Measurements from ENCODE around the gene RNF166.
"Not testable (repeated sequence)": the region's sequence is repeated elsewhere in the genome, so short reads cannot be mapped to it uniquely, and the experiment has no call there.

Gene RNF166

DNA sequence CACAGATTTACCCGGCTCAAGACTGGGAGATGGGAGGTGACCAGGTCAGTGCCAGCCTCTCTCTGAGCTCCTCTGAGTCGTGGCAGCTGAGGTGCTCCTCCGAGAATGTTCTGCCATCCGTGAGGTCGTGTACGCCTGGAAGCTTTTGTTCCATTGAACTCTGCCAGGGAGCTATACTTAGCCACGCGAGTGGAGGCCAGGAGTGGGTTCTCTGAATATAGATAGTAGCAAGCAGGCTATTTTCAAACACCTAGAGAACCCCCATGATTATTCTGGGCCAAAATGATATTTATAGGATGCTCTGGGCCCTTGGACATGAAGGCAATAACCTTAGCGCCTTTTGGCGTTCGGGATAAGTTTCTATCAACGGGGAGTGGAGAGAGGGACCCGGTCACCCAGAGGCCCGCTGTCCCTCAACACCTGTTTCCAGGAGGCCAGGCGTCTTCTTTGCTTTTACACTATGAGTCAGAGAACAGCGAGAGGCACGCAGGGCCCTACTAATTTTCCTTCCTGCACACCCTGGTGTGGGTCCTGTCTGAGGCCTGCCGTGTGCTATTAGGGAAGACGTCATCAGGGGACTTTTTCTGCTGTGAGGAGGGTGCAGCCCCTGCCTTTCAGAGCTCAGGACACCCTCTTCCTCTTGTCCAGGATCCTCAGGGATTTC, 32.4 kb downstream of the RNF166 start:
- no peak for DNase-seq (ENCODE audit: low spot score)

DNA sequence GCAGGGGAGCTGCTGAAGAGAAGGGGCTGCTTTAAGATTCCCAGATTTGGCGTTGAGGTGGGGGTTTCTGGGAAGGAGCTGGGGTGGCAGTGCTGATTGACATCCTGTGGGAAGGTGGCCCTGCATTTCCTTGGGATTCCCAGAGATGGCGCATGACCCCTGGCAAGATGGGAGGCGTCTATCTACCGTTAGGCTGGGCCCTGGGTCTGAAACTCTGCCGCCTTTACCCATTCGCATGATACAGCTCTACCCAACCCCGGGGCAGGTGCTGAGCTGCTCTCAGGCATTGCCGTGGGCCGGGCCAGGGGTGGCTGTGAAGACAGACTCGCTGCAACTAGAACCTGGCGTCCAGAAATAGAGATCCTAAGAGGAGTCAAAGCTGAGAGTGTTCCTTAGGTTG, 33.4 kb downstream of the RNF166 start:
- peak; percentile 74 for DNase-seq (ENCODE audit: low spot score)

DNA sequence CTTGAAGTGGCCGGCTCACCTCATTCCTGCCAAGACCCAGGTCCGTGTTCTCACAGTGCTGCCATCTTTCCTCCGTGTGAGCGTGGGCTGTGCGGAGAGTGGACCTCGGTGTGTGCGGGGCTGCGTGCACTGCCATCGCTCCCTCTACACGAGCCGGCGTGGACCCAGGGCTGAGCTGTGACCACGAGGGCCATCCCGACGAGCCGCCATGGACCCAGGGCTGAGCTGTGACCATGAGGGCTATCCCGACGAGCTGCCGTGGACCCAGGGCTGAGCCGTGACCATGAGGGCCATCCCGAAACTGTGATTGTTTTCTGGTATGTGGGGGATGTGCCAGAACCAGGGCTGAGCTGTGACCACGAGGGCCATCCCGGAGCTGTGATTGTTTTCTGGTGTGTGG, 34.4 kb downstream of the RNF166 start:
- no peak for DNase-seq (ENCODE audit: low spot score)

DNA sequence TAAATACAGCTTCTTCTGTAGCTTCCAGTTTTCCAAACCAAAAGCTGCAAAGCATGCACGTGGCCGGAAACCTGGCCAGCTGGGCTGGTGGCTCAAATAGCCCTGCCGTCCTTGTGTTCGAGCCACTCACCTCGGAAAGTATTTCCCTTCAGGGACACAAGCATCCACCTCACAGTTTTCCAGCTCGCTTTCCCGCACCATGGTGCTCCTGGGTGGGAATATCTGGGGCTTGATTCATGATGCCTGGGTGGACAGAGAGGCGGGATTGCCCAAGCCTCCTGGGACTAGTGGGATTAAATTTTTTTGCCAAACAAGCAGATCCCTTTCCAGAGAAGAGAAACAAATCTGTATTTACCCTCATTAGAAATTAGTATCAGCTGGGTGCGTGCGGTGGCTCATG, 36.2 kb downstream of the RNF166 start:
- DNase-seq (ENCODE audit: low spot score): no peak

DNA sequence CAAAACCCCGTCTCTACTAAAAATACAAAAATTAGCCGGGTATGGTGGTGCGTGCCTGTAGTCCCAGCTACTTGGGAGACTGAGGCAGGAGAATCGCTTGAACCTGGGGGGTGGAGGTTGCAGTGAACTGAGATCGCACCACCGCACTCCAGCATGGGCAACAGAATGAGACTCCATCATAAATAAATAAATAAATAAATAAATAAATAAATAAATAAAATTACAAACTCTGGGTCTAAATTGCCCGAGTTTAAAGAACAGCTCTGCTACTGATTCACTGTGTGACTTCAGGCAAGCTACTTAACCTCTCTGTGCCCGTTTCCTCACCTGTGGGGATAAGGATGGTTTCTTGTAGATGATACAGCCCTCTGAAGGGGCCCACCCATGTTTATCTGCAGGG, 36.7 kb downstream of the RNF166 start:
- DNase-seq (ENCODE audit: low spot score): not testable (repeated sequence)

DNA sequence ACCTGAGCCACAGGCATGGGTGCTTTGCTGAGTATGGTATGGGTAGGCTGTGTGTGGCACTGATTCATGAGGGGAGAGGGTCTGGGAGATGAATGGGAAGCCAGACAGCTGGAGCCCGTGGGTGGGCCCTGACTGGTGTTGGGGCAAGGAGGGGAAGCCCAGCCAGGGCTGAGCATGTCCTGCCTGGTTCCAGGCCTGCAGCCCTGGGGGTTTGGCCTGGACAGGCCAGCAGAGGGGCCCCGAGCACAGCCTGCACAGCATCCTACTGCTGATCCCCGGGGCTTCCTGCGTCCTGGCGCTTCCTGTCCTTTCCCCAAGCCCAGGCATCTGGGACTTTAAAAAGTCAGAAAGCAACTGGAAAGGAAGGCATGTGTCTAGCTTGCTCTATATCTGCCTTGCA, 38.7 kb downstream of the RNF166 start:
- no peak for DNase-seq (ENCODE audit: low spot score)

DNA sequence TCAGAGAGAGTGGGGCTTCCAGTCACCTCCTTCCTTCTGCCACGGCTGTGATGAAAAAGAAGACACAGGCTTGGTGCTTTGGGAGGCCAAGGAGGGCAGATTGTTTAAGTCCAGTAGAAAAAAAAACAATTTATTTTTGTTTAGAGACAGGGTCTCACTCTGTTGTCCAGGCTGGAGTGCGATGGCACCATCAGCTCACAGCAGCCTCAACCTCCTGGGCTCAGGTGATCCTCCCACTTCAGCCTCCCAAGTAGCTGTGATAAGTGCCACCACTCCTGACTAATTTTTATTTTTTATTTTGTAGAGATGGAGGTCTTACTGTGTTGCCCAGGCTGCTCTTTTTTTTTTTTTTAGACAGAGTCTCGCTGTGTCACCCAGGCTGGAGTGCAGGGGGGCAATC, 40.6 kb downstream of the RNF166 start:
- no peak for DNase-seq (ENCODE audit: low spot score)

DNA sequence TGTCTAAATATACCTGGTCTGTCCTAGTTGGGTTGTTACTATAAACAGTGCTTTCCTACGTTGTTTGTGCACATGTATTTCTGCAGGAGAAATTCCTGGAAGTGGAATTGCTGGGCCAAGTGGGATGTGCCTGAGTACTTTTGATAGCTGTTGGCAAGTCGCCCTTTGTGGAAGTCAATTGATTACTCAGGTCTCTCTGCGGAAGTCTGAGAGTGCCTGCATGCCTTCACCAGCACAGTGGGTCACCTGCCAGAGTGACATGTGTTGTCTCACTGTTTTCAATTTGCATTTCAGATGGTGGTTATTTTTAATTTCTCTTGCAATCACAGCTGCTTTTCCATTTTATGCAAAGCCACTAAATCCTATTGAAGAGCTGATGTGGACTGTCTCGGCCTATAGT, 41.1 kb downstream of the RNF166 start:
- DNase-seq (ENCODE audit: low spot score): no peak

DNA sequence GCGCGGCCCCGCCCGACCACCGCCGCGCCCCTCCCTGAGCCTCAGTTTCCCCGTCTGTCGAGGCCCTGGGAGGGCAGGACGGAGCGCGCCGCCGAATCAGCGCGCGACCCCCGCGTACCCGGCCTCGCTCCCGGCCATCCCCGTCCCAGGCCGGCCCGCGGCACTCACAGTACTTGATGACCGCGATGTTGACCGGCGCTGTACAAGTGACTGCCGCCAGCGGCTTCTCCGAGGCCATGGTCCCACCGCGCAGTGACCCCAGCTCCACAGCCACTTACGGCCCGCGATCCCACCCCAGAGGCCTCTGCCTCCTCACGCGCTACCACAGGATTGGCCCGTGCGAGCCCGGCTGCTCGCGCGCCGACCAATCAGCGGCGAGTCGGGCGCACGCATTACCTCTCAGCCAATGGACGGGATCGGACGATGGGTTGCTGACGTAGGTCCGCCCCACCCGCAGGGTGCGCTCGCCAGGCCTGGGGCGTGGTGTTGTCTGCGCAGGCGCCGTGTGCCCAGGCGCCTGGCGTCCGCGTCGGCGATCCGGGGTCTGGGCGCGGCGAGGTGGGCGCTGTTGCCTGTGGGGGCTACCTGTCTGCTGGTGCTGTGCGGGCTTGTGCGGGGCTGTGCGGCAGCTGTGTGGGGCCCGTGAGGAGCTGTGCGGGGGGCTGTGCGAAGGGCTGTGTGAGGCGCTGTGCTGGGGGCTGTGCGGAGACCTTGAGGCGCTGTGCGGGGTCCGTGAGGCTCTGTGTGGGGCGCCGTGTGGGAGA, 43.2 kb downstream of the RNF166 start, which contains the start of gene MVD:
MVD (minus strand) TSS at position 249 of the 764 bp plus-strand sequence; CDS start at position 238, 11 bp downstream.
- DNase-seq (ENCODE audit: low spot score): peak; percentile 99

DNA sequence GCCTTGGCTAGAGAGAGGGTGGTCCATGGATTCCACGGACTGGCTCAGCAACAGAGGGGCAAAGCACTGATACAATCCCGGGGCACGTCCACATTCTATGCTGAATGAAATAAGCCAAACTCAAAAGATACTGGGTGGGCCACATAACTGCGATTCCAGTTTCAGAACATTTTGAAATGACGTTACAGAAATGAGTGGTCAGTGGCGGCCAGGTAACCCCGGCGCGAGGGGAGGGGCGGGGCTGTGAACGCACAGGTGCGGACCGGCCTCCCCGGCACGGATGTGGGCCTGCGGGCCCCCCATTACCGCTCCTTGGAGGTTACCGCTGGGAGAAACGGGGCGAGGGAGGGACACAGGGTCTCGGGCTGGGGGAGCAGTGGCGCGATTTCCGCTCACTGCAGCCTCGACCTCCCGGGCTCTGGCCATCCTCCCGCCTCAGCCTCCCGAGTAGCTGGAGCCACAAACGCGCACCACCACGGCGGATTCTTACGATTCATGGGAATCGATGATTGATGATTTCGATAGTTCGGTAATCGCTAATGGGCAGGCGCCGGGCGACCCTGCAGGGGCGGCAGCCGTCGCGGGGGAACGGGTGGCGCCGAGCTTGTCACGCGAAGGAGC, 43.9 kb downstream of the RNF166 start:
- no peak for DNase-seq (ENCODE audit: low spot score)

DNA sequence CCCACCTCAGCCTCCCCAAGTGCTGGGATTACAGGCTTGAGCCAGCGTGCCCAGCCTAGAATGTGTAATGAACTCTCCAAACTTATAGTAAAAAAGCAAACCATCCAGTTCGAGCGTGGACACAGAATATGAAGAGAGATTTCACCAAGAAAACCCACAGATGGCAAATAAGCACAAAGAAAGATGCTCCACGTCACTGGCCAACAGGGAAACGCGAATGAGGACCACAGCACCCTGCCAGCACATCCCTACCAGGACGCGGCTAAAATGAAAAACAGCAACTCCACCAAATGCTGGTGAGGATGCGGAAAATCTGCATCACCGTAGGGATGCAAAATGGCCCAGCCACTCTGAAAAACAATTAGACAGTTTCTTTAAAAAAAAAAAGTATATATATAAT, 44.7 kb downstream of the RNF166 start:
- no peak for DNase-seq (ENCODE audit: low spot score)

DNA sequence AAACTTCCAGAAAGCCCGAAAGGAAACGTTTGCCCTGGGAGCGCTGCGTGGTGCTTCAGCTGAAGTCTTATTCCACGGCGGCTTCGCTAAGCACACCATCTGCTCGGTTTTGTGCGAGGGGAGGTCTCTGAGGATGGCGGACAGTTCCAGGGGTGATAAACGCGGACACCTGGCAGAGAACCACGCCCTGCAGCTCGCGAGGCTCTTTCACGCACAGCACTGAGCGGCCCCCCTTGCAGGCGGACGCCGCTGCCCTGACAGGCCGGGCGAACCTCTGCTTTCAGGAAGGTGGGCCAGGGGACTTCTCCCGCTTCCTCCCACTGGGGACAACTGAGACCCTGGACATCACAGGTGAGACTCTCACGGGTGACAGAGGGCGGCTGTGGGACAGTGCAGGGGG, 47.0 kb downstream of the RNF166 start:
- DNase-seq (ENCODE audit: low spot score): no peak

DNA sequence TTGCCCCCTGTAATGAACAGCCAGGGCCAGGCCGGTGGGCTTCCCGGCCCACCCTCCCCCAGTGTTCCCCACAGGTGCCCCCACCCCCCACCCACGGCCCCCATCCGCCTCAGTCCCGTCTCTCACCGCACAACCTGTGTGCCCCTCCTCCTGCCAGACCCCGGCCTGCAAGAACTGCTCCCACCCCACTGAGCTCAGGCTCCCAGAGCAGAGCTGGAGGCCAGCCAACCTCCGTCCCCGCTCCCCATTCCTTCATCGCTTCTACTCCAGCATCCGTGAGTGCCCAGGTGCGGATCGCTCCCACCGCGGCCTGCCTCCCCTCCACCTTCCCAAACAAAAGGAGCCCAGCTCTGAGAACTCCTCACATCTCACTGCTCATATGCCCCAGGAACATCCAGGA, 47.5 kb downstream of the RNF166 start:
- DNase-seq (ENCODE audit: low spot score): no peak

DNA sequence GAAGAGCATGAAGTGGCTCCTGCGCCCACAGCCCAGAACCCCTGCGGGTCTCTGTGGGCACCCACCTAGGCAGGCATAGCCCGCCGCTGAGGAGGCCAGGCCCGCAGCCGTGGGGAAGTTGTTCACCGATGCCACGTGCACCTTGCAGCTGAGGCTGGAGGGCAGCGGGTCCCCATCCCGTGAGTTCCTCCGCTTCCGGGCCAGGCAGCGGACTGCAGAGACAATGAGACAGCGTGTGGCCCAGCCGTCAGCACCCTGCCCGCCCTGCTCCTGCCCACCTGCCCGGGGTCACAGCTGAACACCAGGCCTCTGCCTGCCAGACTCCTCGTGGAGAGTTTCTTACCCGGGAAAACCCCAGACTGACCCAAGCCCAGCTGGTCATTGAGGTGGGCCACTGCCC, 48.8 kb downstream of the RNF166 start:
- DNase-seq (ENCODE audit: low spot score): no peak

DNA sequence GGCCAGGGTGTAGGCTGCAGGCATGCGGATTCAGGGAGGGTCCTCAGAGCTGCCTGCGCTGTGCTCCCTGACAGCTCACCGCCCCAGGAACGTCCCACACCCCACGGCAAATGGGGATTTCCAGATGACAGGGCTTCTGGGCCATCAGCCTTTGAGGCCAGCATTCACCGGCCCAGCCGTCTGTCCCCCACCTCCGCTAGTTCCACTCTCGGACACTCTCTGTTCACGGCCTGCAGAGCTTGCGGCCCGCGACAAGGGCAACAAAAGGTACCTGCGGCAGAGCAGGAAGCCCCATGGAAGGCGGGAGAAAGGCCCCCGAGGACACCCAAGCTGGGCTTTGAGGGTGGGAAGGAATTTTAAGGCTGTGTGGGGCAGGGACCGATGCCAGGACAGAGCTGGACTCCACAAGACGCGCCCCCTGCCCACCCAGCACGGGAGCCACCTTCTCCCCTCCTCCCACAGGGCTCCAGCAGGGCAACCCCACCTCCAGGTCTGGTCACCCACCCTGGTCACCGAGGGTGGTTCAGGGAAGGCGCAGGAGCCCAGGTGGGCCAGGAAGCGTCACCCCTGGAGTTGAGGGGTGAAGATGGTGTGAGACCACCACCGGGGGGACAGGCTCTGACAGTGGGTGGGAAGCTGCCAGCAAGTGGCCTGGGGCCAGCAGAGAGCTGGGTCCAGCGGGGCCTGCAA, 49.8 kb downstream of the RNF166 start:
- no peak for DNase-seq (ENCODE audit: low spot score)

DNA sequence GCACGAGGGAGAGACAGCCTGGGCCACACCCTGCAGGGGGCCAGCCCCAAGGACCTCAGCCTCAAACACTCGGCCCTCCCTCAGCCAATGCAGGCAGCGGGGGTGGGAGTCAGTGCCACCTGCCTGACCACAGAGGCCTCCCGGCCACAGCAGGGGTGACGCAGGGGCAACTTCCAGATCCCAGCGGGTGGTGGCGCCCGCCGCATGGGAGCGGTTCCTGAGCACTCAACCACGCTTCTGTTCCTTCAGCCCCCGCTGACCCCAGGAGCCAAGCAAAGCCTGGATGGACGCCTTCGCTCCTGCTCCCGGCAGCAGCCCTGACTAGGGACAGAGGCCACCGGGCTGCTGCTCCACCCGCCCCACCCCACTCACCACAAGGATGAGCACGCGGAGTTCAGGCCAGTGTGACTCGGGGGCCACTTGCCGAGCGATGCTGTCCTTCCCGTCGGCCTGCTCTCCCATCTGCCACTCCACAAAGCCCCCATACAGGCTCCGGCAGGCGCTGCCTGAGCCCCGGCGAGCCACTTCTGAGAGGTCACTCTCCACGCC, 50.4 kb downstream of the RNF166 start:
- DNase-seq (ENCODE audit: low spot score): no peak

DNA sequence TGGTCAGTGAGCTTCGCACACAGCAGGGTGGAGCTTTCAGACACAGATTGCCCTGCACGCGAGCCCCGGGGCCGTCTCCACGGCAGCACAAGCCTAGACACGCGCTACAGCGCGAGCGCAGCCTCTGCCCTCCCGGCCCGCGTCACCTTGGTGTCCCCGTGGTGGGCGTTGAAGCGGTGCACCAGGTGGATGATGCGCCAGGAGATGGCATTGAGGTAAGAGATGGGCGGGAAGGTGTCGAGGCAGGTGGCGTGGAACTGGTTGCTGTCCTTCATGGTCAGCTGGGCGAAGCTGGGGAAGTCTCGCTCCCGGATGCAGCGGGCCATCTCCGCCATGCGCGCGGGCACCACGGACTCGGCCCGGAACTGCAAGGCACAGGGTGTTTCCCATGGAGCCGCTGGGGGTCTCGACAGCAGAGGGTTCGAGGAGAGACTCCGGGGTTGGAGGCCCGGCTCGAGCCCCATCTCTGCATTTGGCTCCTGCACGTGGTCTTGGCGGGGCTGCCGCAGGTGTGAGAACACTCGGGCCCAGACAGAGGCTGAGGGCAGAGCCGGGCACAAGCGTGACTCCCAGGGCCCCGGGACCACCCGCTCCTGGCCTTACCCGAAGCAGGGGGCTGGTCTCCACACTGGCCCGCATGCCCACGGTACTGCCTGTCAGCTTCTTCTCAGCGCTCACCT, 51.0 kb downstream of the RNF166 start:
- no peak for DNase-seq (ENCODE audit: low spot score)

DNA sequence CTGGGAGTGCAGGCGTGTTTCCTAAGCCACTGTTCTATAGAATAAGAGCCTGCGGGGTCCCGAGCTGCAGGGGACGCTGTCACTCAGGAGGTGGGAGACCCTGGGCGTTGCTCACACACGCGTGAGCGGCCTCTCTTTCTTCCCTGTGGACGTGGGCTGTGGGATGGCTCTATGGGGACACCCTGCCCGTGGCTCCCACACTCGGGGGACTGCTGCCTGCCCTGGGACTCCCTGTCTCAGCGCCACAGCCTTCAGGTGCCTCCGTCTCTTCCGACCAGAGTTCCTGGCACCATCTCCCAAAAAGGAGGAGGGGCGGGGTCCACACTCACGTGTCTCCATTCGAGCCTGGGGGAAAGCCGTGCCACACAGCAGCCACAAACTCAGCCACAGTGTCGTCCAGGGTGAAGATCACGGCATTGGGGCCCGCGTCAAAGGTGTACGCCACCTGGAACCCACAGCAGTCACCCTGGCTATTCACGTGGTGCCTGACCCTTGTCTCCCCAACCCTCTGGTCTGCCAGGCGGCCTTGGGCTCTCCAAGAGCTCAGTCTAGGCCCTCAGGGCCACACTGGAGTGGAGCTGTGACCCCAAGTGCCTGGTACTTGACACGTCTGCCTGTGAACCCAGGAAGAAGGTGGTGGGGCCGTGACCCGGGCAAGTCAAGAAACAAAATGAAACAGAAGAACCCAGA, 51.7 kb downstream of the RNF166 start:
- DNase-seq (ENCODE audit: low spot score): no peak

DNA sequence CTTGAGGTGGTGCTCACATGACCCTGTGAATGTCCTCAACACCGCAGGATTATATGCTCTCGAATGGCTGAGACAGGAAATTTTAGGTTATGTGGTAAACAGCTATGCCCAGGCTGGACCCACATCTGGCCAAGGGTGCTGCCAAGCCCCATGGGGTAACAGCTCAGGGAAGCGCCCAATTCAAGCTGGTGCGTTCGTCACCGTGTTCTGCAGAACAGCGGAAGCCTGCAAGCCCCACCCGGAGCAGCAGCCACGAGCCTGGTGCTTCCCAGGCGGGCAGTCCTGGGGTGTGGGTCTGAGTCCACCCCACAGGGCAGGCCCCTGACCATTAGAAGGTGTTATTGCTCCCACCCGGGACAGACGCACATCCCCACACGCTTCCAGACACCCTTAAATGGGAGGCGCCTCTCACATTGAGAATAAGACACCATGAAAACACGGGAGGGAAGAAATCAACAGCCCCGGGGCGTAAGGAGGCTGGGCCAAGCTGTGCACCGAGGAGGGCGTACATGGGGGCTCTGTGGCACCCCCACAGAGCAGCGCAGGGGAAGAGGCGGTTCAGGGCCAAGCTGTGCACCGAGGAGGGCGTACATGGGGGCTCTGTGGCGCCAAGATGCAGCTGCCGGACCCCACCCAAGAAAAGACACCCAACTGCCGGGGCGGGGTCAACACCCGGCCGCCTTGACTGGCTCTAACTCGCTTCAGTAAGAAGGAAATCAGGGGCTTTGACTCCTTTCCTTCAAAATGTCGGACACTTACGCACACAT, 52.4 kb downstream of the RNF166 start:
- DNase-seq (ENCODE audit: low spot score): no peak

DNA sequence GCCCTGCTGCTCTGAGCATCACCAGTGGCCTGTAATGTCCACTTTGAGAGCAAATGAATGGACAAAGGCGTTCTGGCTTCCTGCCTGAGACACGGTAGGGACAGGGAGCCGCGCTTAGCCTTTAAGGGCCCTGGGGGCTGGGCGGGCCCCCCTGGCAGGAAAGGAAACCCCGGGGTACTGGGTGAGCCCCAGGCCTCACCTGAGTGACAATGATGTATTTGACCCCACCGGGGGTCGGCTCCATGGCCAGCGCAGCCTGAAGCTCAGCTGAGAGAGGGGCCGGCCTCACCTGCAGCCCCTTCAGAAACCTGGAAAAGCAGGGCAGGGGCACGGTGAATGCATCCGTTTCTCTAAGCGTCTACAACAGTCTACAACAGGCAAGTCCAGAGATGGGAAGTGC, 53.1 kb downstream of the RNF166 start:
- DNase-seq (ENCODE audit: low spot score): no peak

DNA sequence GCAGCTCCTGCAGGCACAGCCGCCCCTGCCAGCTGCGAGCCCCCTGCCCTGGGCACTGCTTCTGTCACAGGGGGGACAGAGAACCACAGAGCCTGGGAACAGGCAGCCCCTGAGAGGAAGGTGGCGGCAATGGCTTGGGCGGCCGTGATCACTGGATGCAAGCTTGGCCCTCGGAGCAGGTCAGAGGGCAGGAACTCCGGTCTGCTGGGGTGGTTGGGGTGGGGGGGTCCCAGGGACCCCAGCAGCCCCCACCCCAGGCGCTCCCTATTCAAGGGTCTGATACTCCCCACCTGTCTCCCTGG, 53.5 kb downstream of the RNF166 start:
- no peak for DNase-seq (ENCODE audit: low spot score)

All from D341Med (cell line).